Measurements from ENCODE around the gene POLR2A. TPM values are rescaled to one million over a fixed set of nuclear protein-coding genes. Genes with fewer than 3 reads are reported as not detected.

POLR2A gene
- total and polyA plus RNA-seq, 2 of the 13 experiments (the other 11 are each of a cell fraction or from before 2014, with no cell fraction given) = 17.8 to 18.3 TPM

DNA sequence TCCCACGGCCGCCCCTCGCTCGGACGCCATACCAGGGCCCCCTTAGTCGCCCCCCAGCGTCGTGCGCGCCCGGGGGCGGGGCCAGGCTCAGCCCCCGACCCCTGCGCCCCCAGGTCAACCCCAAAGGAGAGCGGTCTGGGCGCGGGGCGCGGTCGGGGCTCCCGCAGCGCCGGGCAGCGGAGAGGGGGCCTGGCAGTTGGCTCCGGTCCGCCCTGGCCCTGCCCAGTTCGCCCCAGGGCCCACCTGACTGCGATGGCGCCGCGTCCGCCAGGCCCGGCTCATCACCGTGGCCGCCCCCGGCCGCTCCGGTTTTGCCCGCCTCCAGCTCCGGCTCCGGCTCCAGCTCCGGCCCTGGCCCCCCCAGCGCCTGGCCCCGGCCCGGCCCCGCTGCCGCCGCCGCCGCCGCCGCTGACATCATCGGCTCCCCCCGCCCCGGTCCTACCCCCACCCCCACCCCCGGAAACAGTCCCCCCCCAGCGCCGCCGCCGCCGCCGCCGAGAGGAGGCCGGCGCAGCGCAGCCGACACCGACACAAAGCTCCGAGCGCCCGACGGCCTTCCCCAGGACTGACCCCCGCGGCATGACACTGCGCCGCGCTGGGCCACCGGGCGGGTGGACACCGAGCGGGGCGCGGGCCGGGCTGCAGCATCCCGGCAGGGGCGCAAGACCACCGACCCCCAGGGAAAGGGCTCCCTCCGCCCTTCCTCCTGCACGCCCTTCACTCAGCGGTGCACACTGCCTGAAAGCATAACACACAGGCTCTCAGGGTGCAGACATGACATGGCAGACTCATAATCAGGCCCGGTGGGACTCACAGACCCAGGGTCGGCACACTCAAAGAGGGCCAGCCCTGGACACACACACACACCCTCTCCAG lies 4.7 kb upstream of the POLR2A start, which contains the start of gene ZBTB4 (continued):
- no peak for TF ChIP-seq XBP1 (CRISPR knock-in tag; IDR thresholded peaks at IDR 0.05)
- no peak for TF ChIP-seq ZNF530 (CRISPR knock-in tag; IDR thresholded peaks at IDR 0.05; ENCODE audit: low read depth)
- TF ChIP-seq, protein P1, sequence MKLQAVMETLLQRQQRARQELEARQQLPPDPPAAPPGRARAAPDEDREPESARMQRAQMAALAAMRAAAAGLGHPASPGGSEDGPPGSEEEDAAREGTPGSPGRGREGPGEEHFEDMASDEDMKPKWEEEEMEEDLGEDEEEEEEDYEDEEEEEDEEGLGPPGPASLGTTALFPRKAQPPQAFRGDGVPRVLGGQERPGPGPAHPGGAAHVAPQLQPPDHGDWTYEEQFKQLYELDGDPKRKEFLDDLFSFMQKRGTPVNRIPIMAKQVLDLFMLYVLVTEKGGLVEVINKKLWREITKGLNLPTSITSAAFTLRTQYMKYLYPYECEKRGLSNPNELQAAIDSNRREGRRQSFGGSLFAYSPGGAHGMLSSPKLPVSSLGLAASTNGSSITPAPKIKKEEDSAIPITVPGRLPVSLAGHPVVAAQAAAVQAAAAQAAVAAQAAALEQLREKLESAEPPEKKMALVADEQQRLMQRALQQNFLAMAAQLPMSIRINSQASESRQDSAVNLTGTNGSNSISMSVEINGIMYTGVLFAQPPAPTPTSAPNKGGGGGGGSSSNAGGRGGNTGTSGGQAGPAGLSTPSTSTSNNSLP (IDR thresholded peaks at IDR 0.05; ENCODE audit: low read depth, low read length) = no peak
- TF ChIP-seq, protein P2, sequence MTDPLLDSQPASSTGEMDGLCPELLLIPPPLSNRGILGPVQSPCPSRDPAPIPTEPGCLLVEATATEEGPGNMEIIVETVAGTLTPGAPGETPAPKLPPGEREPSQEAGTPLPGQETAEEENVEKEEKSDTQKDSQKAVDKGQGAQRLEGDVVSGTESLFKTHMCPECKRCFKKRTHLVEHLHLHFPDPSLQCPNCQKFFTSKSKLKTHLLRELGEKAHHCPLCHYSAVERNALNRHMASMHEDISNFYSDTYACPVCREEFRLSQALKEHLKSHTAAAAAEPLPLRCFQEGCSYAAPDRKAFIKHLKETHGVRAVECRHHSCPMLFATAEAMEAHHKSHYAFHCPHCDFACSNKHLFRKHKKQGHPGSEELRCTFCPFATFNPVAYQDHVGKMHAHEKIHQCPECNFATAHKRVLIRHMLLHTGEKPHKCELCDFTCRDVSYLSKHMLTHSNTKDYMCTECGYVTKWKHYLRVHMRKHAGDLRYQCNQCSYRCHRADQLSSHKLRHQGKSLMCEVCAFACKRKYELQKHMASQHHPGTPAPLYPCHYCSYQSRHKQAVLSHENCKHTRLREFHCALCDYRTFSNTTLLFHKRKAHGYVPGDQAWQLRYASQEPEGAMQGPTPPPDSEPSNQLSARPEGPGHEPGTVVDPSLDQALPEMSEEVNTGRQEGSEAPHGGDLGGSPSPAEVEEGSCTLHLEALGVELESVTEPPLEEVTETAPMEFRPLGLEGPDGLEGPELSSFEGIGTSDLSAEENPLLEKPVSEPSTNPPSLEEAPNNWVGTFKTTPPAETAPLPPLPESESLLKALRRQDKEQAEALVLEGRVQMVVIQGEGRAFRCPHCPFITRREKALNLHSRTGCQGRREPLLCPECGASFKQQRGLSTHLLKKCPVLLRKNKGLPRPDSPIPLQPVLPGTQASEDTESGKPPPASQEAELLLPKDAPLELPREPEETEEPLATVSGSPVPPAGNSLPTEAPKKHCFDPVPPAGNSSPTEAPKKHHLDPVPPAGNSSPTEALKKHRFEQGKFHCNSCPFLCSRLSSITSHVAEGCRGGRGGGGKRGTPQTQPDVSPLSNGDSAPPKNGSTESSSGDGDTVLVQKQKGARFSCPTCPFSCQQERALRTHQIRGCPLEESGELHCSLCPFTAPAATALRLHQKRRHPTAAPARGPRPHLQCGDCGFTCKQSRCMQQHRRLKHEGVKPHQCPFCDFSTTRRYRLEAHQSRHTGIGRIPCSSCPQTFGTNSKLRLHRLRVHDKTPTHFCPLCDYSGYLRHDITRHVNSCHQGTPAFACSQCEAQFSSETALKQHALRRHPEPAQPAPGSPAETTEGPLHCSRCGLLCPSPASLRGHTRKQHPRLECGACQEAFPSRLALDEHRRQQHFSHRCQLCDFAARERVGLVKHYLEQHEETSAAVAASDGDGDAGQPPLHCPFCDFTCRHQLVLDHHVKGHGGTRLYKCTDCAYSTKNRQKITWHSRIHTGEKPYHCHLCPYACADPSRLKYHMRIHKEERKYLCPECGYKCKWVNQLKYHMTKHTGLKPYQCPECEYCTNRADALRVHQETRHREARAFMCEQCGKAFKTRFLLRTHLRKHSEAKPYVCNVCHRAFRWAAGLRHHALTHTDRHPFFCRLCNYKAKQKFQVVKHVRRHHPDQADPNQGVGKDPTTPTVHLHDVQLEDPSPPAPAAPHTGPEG (CRISPR knock-in tag; IDR thresholded peaks at IDR 0.05) = no peak
- no peak for TF ChIP-seq IKZF1 (IDR thresholded peaks at IDR 0.05)
- TF ChIP-seq RARG (CRISPR knock-in tag; IDR thresholded peaks at IDR 0.05; ENCODE audit: low read depth) = no peak
- TF ChIP-seq POLR2AphosphoS2 (IDR thresholded peaks at IDR 0.05; ENCODE audit: low read depth, low read length) = no peak
- TF ChIP-seq CHD2 (IDR thresholded peaks at IDR 0.05; ENCODE audit: low read depth, low read length) = no peak
- no peak for TF ChIP-seq HNRNPL (IDR thresholded peaks at IDR 0.05; ENCODE audit: low read depth, low read length)
- TF ChIP-seq ZNF75D (CRISPR knock-in tag; IDR thresholded peaks at IDR 0.05; ENCODE audit: borderline replicate concordance) = no peak
- 0 out of 2 replicates have a peak, but pooled peaks have one; percentile 27 for TF ChIP-seq WIZ (CRISPR knock-in tag; IDR thresholded peaks at IDR 0.05)
- TF ChIP-seq ZNF280B (CRISPR knock-in tag; IDR thresholded peaks at IDR 0.05; ENCODE audit: borderline replicate concordance) = 0 out of 2 replicates have a peak, but pooled peaks have one; percentile 27
- no peak for TF ChIP-seq ZBTB4 (CRISPR knock-in tag; IDR thresholded peaks at IDR 0.05; ENCODE audit: borderline replicate concordance)
- TF ChIP-seq BHLHE40 (IDR thresholded peaks at IDR 0.05; ENCODE audit: low read length) = 0 out of 2 replicates have a peak, but pooled peaks have one; percentile 8
- TF ChIP-seq ASH2L (IDR thresholded peaks at IDR 0.05; ENCODE audit: insufficient read length, low read depth, low read length) = peak; percentile 33
- no peak for TF ChIP-seq ZNF383 (CRISPR knock-in tag; IDR thresholded peaks at IDR 0.05; ENCODE audit: borderline replicate concordance)

Data from HepG2 (cell line).